Progenitor cell of endocrine pancreas (in vitro differentiated cells): ENCODE data around the gene PRRT4. TPM values are rescaled to one million over a fixed set of nuclear protein-coding genes. Genes with fewer than 3 reads are reported as not detected.

ENCODE experiments used
- DNase-seq: peaks from one replicate; pipeline ENCODE4 v3.0.0; 2021; ENCODE audit warnings: low spot score; ENCODE audit not compliant: unreplicated experiment
- H3K27ac Mint-ChIP-seq: 2 replicates; pipeline ENCODE4 v1.8.0; 2021; ENCODE audit warnings: mild to moderate bottlenecking, moderate library complexity, mixed read lengths
- H3K27me3 Mint-ChIP-seq: 2 replicates; pipeline ENCODE4 v1.8.0; 2021; ENCODE audit warnings: mixed read lengths
- H3K36me3 Mint-ChIP-seq: 2 replicates; pipeline ENCODE4 v1.8.0; 2022; ENCODE audit warnings: mixed read lengths; ENCODE audit not compliant: insufficient read depth
- H3K4me1 Mint-ChIP-seq: 2 replicates; pipeline ENCODE4 v1.8.0; 2021; ENCODE audit warnings: low read depth, mixed read lengths
- H3K4me3 Mint-ChIP-seq: 2 replicates; pipeline ENCODE4 v1.8.0; 2021; ENCODE audit warnings: low read depth, mild to moderate bottlenecking, moderate library complexity, mixed read lengths
- H3K9me3 Mint-ChIP-seq: 2 replicates; pipeline ENCODE4 v1.8.0; 2021; ENCODE audit warnings: low read depth, mixed read lengths
- CTCF ChIP-seq: fragments of 200-600 bp; sonication (generic); IDR thresholded peaks from one replicate; pipeline ENCODE4 v1.5.0; 2021; ENCODE audit warnings: antibody characterized with exemption, mild to moderate bottlenecking; ENCODE audit not compliant: unreplicated experiment
- total RNA-seq: library from RNA; stranded (reverse); gene quantifications from 2 replicates; pipeline ENCODE4 v1.2.1, GENCODE V29; 2021

The PRRT4 gene
- total RNA-seq, 1 donor from 2014 or later: 0.86 TPM

DNA sequence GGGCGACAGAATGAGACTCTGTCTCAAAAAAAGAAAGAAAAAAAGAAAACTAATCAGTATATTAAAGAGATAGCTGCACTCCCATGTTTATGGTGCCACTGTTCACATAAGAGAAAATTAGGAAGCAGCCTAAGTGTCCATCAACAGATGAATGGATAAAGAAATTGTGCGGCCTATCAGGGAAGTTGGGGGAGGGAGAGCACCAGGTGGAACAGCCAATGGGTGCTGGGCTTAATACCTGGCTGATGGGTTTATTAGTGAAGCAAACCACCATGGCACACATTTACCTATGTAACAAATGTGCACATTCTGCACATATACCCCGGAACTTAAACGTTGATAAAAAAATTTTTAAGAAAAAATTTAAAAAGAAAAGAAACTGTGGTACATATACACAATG lies 9.0 kb upstream of the PRRT4 start:
- Mint-ChIP-seq H3K4me3 (no peak overlapping the region), H3K27me3 (peaks cover 43% of the 10 kb centered on the region), H3K9me3 (peaks cover 3% of the 10 kb centered on the region), H3K27ac (no peak overlapping the region), H3K4me1 (no peaks in the 10 kb centered on the region), H3K36me3 (no peaks in the 10 kb centered on the region)
- TF ChIP-seq CTCF: no peak
- no peak for DNase-seq

DNA sequence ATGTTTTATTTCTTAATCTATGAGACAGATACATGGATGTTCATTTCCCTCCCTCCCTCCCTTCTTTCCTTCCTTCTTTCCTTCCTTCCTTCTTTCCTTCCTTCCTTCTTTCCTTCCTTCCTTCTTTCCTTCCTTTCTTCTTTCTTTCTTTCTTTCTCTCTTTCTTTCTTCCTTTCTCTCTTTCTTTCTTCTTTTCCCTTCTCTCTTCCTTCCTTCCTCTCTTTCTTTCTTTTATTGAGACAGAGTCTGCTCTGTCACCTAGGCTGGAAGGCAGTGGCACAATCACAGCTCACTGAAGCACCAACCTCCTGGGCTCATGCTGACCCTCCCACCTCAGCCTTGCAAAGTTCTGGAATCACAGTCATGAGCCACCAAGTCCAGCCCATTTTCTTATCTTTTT lies 5.5 kb upstream of the PRRT4 start:
- DNase-seq: no peak
- peaks cover 2% of the 10 kb centered on the region for H3K4me1 Mint-ChIP-seq
- peaks cover 68% of the 10 kb centered on the region for H3K27me3 Mint-ChIP-seq
- H3K36me3 Mint-ChIP-seq: no peaks in the 10 kb centered on the region
- no peaks in the 10 kb centered on the region for H3K9me3 Mint-ChIP-seq
- TF ChIP-seq CTCF: no peak
- no peak overlapping the region for H3K4me3 Mint-ChIP-seq
- no peak overlapping the region for H3K27ac Mint-ChIP-seq

DNA sequence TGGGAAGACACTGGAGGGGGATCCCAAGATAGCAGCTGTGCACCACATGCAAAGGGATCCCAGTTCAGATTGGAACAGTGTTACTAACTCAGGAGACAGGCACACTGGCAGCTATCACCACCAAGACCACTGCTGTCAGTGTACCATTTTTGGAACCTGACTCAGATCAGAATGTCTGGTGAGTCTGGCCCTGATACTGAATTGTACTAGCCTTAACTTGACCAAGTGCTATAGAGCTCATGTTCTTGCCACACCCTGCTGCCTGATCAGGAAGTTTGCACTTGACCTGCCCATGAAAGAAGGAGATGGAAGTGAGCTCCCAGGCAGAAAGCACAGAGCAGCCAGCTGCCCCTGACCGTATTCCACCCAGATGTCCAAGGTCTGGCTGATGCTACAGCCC lies 4.8 kb upstream of the PRRT4 start:
- no peak for DNase-seq
- Mint-ChIP-seq H3K9me3 (no peaks in the 10 kb centered on the region), H3K27me3 (peaks cover 69% of the 10 kb centered on the region), H3K4me3 (no peak overlapping the region), H3K36me3 (no peaks in the 10 kb centered on the region), H3K27ac (no peak overlapping the region), H3K4me1 (peaks cover 3% of the 10 kb centered on the region)
- no peak for TF ChIP-seq CTCF

DNA sequence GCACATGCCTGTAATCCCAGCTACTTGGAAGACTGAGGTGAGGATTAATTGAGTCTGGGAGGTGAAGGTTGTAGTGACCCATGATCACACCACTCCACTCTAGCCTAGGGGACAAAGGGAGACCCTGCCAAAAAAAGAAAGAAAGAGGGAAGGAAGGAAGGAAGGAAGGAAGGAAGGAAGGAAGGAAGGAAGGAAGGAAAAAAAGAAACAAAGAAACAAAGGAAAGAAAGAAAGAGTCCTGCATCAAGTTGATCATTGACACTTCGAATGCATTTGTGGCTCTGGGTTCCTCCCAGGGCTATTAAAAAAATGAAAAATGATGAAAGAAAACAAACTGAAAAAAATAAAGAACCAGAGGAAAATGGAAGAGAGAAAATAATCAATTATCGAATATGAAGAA lies 3.9 kb upstream of the PRRT4 start:
- Mint-ChIP-seq H3K4me3 (no peak overlapping the region), H3K27ac (no peak overlapping the region), H3K27me3 (peaks cover 72% of the 10 kb centered on the region), H3K36me3 (no peaks in the 10 kb centered on the region), H3K9me3 (no peaks in the 10 kb centered on the region), H3K4me1 (peaks cover 8% of the 10 kb centered on the region)
- TF ChIP-seq CTCF: no peak
- DNase-seq: no peak

- DNase-seq: no peak
- Mint-ChIP-seq H3K27me3 (peaks cover 83% of the 10 kb centered on the region), H3K4me3 (no peak overlapping the region), H3K36me3 (no peaks in the 10 kb centered on the region), H3K9me3 (no peaks in the 10 kb centered on the region), H3K27ac (no peak overlapping the region), H3K4me1 (peaks cover 8% of the 10 kb centered on the region)
- no peak for TF ChIP-seq CTCF
These were observed 2.8 kb upstream of the PRRT4 start for GRCh38 chr7:128364166-128364870.
